IMR-90 (cell line): Measurements from ENCODE around the gene MGLL. TPM values are rescaled to one million over a fixed set of nuclear protein-coding genes. Genes with fewer than 3 reads are reported as not detected.

ENCODE experiments used
- ATAC-seq: fragments of 200-7000 bp; cut with Tn5 transposase; 2 replicates; pipeline ENCODE4 v1.9.1; 2020; ENCODE audit warnings: low read depth, mild to moderate bottlenecking, moderate library complexity
- BruUV-seq: library from RNA; stranded (reverse); fragments of 400-500 nt; replicated peaks from 2 replicates; lab custom pipeline; 2021; lab: Mats Ljungman, UMichigan
- CTCF ChIA-PET: fragments of 300-600 bp; formaldehyde crosslinking; extraction: SDS; loops from one replicate; lab custom pipeline; 2021; ENCODE audit warnings: antibody characterized with exemption; lab: Yijun Ruan, JAX
- POLR2A ChIA-PET: fragments of 300-600 bp; sonication (Branson Sonifier 250); formaldehyde crosslinking; loops from one replicate; lab custom pipeline; 2022; ENCODE audit warnings: antibody characterized with exemption; ENCODE audit not compliant: unreplicated experiment; lab: Charles Lee
- DNase-seq: peaks from one replicate; pipeline ENCODE4 v3.0.0; 2013
- H2AFZ ChIP-seq: replicated peaks from 2 replicates; pipeline ENCODE3; 2013; ENCODE audit warnings: low read length, mild to moderate bottlenecking; ENCODE audit not compliant: poor library complexity
- H2AK5ac ChIP-seq: 2 replicates; pipeline ENCODE4 v1.6.1; 2013; ENCODE audit warnings: low read depth, low read length, inconsistent platforms
- H2AK9ac ChIP-seq: replicated peaks from 2 replicates; pipeline ENCODE3; 2013; ENCODE audit warnings: mild to moderate bottlenecking, low read depth, low read length, moderate library complexity; ENCODE audit not compliant: poor library complexity
- H2BK120ac ChIP-seq: 2 replicates; pipeline ENCODE4 v1.6.1; 2013; ENCODE audit warnings: low read depth, low read length, inconsistent platforms
- H2BK15ac ChIP-seq: 3 replicates; pipeline ENCODE4 v1.6.1; 2013; ENCODE audit warnings: low read depth, low read length, inconsistent platforms
- H2BK20ac ChIP-seq: 2 replicates; pipeline ENCODE4 v1.6.1; 2013; ENCODE audit warnings: low read depth, mild to moderate bottlenecking, inconsistent platforms, low read length, moderate library complexity
- H2BK5ac ChIP-seq: 2 replicates; pipeline ENCODE4 v1.6.1; 2013; ENCODE audit warnings: mild to moderate bottlenecking, low read depth, low read length, inconsistent platforms; ENCODE audit not compliant: poor library complexity, severe bottlenecking
- H3K14ac ChIP-seq: replicated peaks from 2 replicates; pipeline ENCODE4 v1.6.1; 2013; ENCODE audit warnings: low read depth, low read length, inconsistent platforms
- H3K18ac ChIP-seq: 2 replicates; pipeline ENCODE4 v1.6.1; 2013; ENCODE audit warnings: low read depth, low read length, control low read depth
- H3K23ac ChIP-seq: 2 replicates; pipeline ENCODE4 v1.6.1; 2013; ENCODE audit warnings: low read depth, low read length, inconsistent platforms
- H3K27ac ChIP-seq: 2 replicates; pipeline ENCODE4 v1.5.1; 2013; ENCODE audit warnings: mild to moderate bottlenecking, control low read depth, low read length; ENCODE audit not compliant: insufficient read depth
- H3K27me3 ChIP-seq: 2 replicates; pipeline ENCODE4 v1.6.1; 2013; ENCODE audit warnings: low read length; ENCODE audit not compliant: control insufficient read depth, insufficient read depth
- H3K36me3 ChIP-seq: 2 replicates; pipeline ENCODE4 v1.6.1; 2013; ENCODE audit warnings: low read length, mixed read lengths; ENCODE audit not compliant: control insufficient read depth, insufficient read depth
- H3K4ac ChIP-seq: 2 replicates; pipeline ENCODE4 v1.6.1; 2013; ENCODE audit warnings: low read depth, low read length, inconsistent platforms
- H3K4me1 ChIP-seq: 2 replicates; pipeline ENCODE4 v1.6.1; 2013; ENCODE audit warnings: low read length, mixed read lengths; ENCODE audit not compliant: control insufficient read depth, insufficient read depth
- H3K4me2 ChIP-seq: 2 replicates; pipeline ENCODE4 v1.6.1; 2013; ENCODE audit warnings: low read depth, mild to moderate bottlenecking, control low read depth, low read length, moderate library complexity
- H3K4me3 ChIP-seq: 2 replicates; pipeline ENCODE4 v1.5.1; 2013; ENCODE audit warnings: low read depth, mild to moderate bottlenecking, control low read depth, low read length, moderate library complexity; ENCODE audit not compliant: insufficient read depth
- H3K56ac ChIP-seq: 2 replicates; pipeline ENCODE4 v1.6.1; 2013; ENCODE audit warnings: low read length, inconsistent platforms; ENCODE audit not compliant: insufficient read depth; ENCODE audit errors: extremely low read depth
- H3K79me1 ChIP-seq, 2 experiments: 2 replicates each; pipeline ENCODE4 v1.6.1; 2013; ENCODE audit warnings: low read length in 2 of 2, inconsistent platforms in 1 of 2, low read depth in 1 of 2
- H3K9ac ChIP-seq: 2 replicates; pipeline ENCODE4 v1.6.1; 2013; ENCODE audit warnings: low read depth, low read length, control low read depth
- H3K9me1 ChIP-seq: 2 replicates; pipeline ENCODE4 v1.6.1; 2013; ENCODE audit warnings: low read length, inconsistent platforms; ENCODE audit not compliant: insufficient read depth
- H3K9me3 ChIP-seq: 2 replicates; pipeline ENCODE4 v1.6.1; 2013; ENCODE audit warnings: low read length; ENCODE audit not compliant: control insufficient read depth, insufficient read depth
- H4K20me1 ChIP-seq: 2 replicates; pipeline ENCODE4 v1.6.1; 2013; ENCODE audit warnings: low read length, inconsistent platforms; ENCODE audit not compliant: insufficient read depth
- H4K5ac ChIP-seq: 2 replicates; pipeline ENCODE4 v1.6.1; 2013; ENCODE audit warnings: mild to moderate bottlenecking, low read depth, low read length, control low read depth
- H4K8ac ChIP-seq, 2 experiments: 2 replicates each; pipeline ENCODE4 v1.6.1; 2013; ENCODE audit warnings: low read depth in 2 of 2, low read length in 2 of 2, control low read depth in 1 of 2, inconsistent platforms in 1 of 2
- H4K91ac ChIP-seq: 2 replicates; pipeline ENCODE4 v1.6.1; 2013; ENCODE audit warnings: low read depth, low read length, inconsistent platforms; ENCODE audit not compliant: insufficient read depth
- BHLHE40 ChIP-seq: fragments of 150-350 bp; IDR thresholded peaks from 2 replicates; pipeline ENCODE4 v1.6.1; 2016; ENCODE audit warnings: mild to moderate bottlenecking, low read depth, low read length
- CHD1 ChIP-seq: IDR thresholded peaks from 2 replicates; pipeline ENCODE4 v1.6.1; 2012; ENCODE audit warnings: low read depth, low read length, improper control_type of control experiment
- FOS ChIP-seq: fragments of 150-350 bp; IDR thresholded peaks from 2 replicates; pipeline ENCODE4 v1.6.1; 2016; ENCODE audit warnings: low read depth, low read length
- MAFK ChIP-seq: IDR thresholded peaks from 2 replicates; pipeline ENCODE4 v1.6.1; 2012; ENCODE audit warnings: low read depth, low read length, improper control_type of control experiment
- MAZ ChIP-seq: IDR thresholded peaks from 2 replicates; pipeline ENCODE4 v1.6.1; 2012; ENCODE audit warnings: low read depth, mild to moderate bottlenecking, low read length, improper control_type of control experiment, moderate library complexity, borderline replicate concordance
- MXI1 ChIP-seq: IDR thresholded peaks from 2 replicates; pipeline ENCODE4 v1.6.1; 2012; ENCODE audit warnings: low read depth, mild to moderate bottlenecking, low read length, moderate library complexity, borderline replicate concordance
- NFE2L2 ChIP-seq: fragments of 150-350 bp; IDR thresholded peaks from 2 replicates; pipeline ENCODE4 v1.6.1; 2016; ENCODE audit warnings: low read depth, mild to moderate bottlenecking, low read length
- POLR2A ChIP-seq: IDR thresholded peaks from 2 replicates; pipeline ENCODE4 v1.6.1; 2012; ENCODE audit warnings: mild to moderate bottlenecking, low read depth, low read length
- RCOR1 ChIP-seq: IDR thresholded peaks from 2 replicates; pipeline ENCODE4 v1.6.1; 2012; ENCODE audit warnings: mild to moderate bottlenecking, low read length, improper control_type of control experiment; ENCODE audit not compliant: insufficient replicate concordance
- RFX5 ChIP-seq: IDR thresholded peaks from 2 replicates; pipeline ENCODE4 v1.8.0; 2012; ENCODE audit warnings: low read depth, mild to moderate bottlenecking, low read length, moderate library complexity
- SMC3 ChIP-seq: fragments of 150-350 bp; IDR thresholded peaks from 2 replicates; pipeline ENCODE4 v1.6.1; 2016; ENCODE audit warnings: low read depth, mild to moderate bottlenecking, antibody characterized with exemption, low read length, moderate library complexity
- WGBS, 2 experiments: methylation state at CpG; one replicate each; pipeline versions ENCODE4 v1.1.5 to v1.1.7; 2013; ENCODE audit warnings: missing lambda C conversion rate in 2 of 2; ENCODE audit not compliant: insufficient read length in 1 of 2; ENCODE audit errors: extremely low coverage in 2 of 2; 5-methylcytosine and 5-hydroxymethylcytosine counted together
- dilution Hi-C: fragments of 300-500 bp; cut with HindIII; formaldehyde crosslinking; loops from one replicate; pipeline ENCODE4 v1.14.3; 2018; ENCODE audit warnings: low sequenced_read_pairs; ENCODE audit not compliant: unreplicated experiment
- in situ Hi-C: fragments of 300-500 bp; cut with MboI; formaldehyde crosslinking; loops from 3 replicates; pipeline ENCODE4 v1.14.3; 2019; ENCODE audit warnings: low sequenced_read_pairs, inconsistent platforms, mixed read lengths
- intact Hi-C: fragments of 100-400 bp; cut with micrococcal nuclease; formaldehyde crosslinking; loops from 2 replicates; pipeline ENCODE4 v1.10.0; 2022
- polyA plus RNA-seq, 3 experiments: library from polyadenylated mRNA; depleted of rRNA; stranded (reverse); fragments of >200 nt; gene quantifications; 2 replicates each; pipeline ENCODE4 v1.2.3, GENCODE V29; 2012; ENCODE audit warnings: low replicate concordance in 1 of 3
- total RNA-seq: library from RNA; depleted of rRNA; stranded (reverse); fragments of >200 nt; gene quantifications from 2 replicates; pipeline ENCODE4 v1.2.3, GENCODE V29; 2012
- TF ChIP-seq, protein P1 (sequence below): fragments of 150-350 bp; IDR thresholded peaks from 2 replicates; pipeline ENCODE4 v1.6.1; 2016; ENCODE audit warnings: low read depth, mild to moderate bottlenecking, low read length, moderate library complexity, borderline replicate concordance
- TF ChIP-seq, protein P2 (sequence below): fragments of 150-350 bp; IDR thresholded peaks from 2 replicates; pipeline ENCODE4 v1.6.1; 2017; ENCODE audit warnings: mild to moderate bottlenecking, antibody characterized with exemption, low read length, low read depth
- TF ChIP-seq, protein P3 (sequence below): conservative IDR thresholded peaks from 2 replicates; pipeline ENCODE4 v1.5.1; 2012; ENCODE audit warnings: mild to moderate bottlenecking, low read depth, low read length, improper control_type of control experiment

MGLL gene
- total and polyA plus RNA-seq, 2 of the 4 experiments (the other 2 are of a cell fraction), result 23.7 to 60.6 TPM

DNA sequence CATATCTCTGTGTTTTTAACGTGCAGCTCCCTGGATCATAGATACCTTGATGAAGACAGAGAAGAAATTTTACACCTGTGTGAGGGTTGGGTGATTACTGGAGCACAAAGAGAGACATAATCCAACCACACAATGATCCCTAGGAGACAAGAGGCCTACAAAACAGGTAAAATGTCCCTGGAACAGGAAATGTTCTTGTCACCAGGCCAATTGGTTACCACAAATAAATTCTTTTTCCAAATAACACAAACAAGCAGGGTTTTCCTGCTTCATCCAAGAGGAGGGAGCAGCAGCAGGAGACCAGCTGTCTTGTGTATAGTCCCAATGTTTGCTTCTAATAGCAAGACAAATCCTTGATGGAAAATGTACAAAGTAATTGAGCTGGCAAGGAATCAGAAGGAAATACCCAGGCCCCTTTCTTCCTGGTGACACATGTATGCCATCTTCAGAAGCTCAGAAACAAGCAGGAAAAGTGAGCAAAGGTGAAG, 1.4 kb downstream of the MGLL start:
- Histone ChIP-seq H2AFZ (no peak overlapping the region), H2BK5ac (peak overlapping the region; percentile 92), H4K20me1 (no peaks in the 10 kb centered on the region), H4K8ac (peak overlapping the region; percentile 0 to 24), H3K4me1 (peaks cover 27% of the 10 kb centered on the region), H3K9me3 (no peaks in the 10 kb centered on the region), H3K18ac (peak overlapping the region; percentile 71; the same call in 1 of the 2 replicates), H2BK15ac (peak overlapping the region; percentile 29; the same call in 1 of the 3 replicates), H3K27me3 (no peaks in the 10 kb centered on the region), H2AK9ac (no peak overlapping the region), H3K27ac (peak overlapping the region; percentile 91; the same call in 1 of the 2 replicates), H4K91ac (peak overlapping the region; percentile 47), H2BK120ac (peak overlapping the region; percentile 81), H3K79me1 (peaks cover 28 to 63% of the 10 kb centered on the region in 2 experiments; a peak in 3 of 4 replicates), H2BK20ac (peak overlapping the region; percentile 65), H3K23ac (peak overlapping the region; percentile 75; the same call in 1 of the 2 replicates), H2AK5ac (peak overlapping the region; percentile 60), H3K4ac (peak overlapping the region; percentile 44), H3K9ac (peak overlapping the region; percentile 15; the same call in 1 of the 2 replicates), H3K9me1 (peaks cover 12% of the 10 kb centered on the region), H3K4me2 (peak overlapping the region; percentile 73), H3K4me3 (peak overlapping the region; percentile 30; the same call in 1 of the 2 replicates), H3K14ac (peak overlapping the region; percentile 16), H4K5ac (peak overlapping the region; percentile 88; the same call in 1 of the 2 replicates), H3K36me3 (peaks cover 15% of the 10 kb centered on the region), H3K56ac (peak overlapping the region; percentile 23; the same call in 1 of the 2 replicates)
- no peak for ATAC-seq
- TF ChIP-seq POLR2A, result no peak
- no peak for TF ChIP-seq MAZ
- TF ChIP-seq, protein P1, sequence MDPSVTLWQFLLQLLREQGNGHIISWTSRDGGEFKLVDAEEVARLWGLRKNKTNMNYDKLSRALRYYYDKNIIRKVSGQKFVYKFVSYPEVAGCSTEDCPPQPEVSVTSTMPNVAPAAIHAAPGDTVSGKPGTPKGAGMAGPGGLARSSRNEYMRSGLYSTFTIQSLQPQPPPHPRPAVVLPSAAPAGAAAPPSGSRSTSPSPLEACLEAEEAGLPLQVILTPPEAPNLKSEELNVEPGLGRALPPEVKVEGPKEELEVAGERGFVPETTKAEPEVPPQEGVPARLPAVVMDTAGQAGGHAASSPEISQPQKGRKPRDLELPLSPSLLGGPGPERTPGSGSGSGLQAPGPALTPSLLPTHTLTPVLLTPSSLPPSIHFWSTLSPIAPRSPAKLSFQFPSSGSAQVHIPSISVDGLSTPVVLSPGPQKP, result no peak
- TF ChIP-seq MAFK, result no peak
- TF ChIP-seq MXI1, result no peak
- TF ChIP-seq FOS, result no peak
- TF ChIP-seq BHLHE40, result no peak
- no peak for TF ChIP-seq SMC3
- no peak for TF ChIP-seq CHD1
- TF ChIP-seq NFE2L2, result no peak
- TF ChIP-seq RFX5, result no peak
- TF ChIP-seq, protein P2, sequence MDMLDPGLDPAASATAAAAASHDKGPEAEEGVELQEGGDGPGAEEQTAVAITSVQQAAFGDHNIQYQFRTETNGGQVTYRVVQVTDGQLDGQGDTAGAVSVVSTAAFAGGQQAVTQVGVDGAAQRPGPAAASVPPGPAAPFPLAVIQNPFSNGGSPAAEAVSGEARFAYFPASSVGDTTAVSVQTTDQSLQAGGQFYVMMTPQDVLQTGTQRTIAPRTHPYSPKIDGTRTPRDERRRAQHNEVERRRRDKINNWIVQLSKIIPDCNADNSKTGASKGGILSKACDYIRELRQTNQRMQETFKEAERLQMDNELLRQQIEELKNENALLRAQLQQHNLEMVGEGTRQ, result no peak
- TF ChIP-seq RCOR1, result no peak
- TF ChIP-seq, protein P3, sequence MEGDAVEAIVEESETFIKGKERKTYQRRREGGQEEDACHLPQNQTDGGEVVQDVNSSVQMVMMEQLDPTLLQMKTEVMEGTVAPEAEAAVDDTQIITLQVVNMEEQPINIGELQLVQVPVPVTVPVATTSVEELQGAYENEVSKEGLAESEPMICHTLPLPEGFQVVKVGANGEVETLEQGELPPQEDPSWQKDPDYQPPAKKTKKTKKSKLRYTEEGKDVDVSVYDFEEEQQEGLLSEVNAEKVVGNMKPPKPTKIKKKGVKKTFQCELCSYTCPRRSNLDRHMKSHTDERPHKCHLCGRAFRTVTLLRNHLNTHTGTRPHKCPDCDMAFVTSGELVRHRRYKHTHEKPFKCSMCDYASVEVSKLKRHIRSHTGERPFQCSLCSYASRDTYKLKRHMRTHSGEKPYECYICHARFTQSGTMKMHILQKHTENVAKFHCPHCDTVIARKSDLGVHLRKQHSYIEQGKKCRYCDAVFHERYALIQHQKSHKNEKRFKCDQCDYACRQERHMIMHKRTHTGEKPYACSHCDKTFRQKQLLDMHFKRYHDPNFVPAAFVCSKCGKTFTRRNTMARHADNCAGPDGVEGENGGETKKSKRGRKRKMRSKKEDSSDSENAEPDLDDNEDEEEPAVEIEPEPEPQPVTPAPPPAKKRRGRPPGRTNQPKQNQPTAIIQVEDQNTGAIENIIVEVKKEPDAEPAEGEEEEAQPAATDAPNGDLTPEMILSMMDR, result no peak
- intact Hi-C loops, result loop anchor here (1.0 to 5.0 kb wide), 4 partner anchors 53 to 130 kb away; no protein-coding TSS in a partner anchor
- ChIA-PET POLR2A (no interaction called here), CTCF (interaction anchor here (1.0 to 1.7 kb wide), 2 partner anchors 18 to 30 kb away, joined by 3 to 4 read pairs; no protein-coding TSS in a partner anchor)
- dilution Hi-C loops, result no loop called here
- no TSS peak for BruUV-seq
- in situ Hi-C loops, result no loop called here
- no CpG with 5 or more reads among the region's 1 CpG for WGBS, 2 experiments
- DNase-seq, result peak; percentile 56
